Body of pancreas (tissue), 4 donors: ENCODE data around the gene CCDC81. TPM values are rescaled to one million over a fixed set of nuclear protein-coding genes. Genes with fewer than 3 reads are reported as not detected.
"Not testable (repeated sequence)": the region's sequence is repeated elsewhere in the genome, so short reads cannot be mapped to it uniquely, and the experiment has no call there.

Source experiments
- ATAC-seq: fragments of 150-250 bp; one replicate; pipeline ENCODE4 v1.9.1; 2016
- DNase-seq, 4 donors: peaks; one replicate each; pipeline ENCODE4 v3.0.0-alpha.2; 2019
- H3K27ac ChIP-seq, 4 donors: fragments of 200-600 bp; sonication (generic); 1 replicate in 3 of 4; 2 replicates in 1 of 4; pipeline versions ENCODE4 v1.5.1 to v1.6.1; 2016 to 2019; ENCODE audit warnings: mild to moderate bottlenecking in 1 of 4, mixed read lengths in 1 of 4, moderate library complexity in 1 of 4
- H3K27me3 ChIP-seq, 2 donors: fragments of 200-600 bp; sonication (generic); one replicate each; pipeline ENCODE4 v1.6.0; 2016; ENCODE audit warnings: mild to moderate bottlenecking in 1 of 2
- H3K36me3 ChIP-seq, 2 donors: fragments of 200-600 bp; sonication (generic); replicated peaks in 1 of 2; 2 replicates each; pipeline ENCODE4 v1.5.1; 2016; ENCODE audit warnings: low read depth in 2 of 2; ENCODE audit not compliant: insufficient read depth in 1 of 2
- H3K4me1 ChIP-seq: fragments of 200-600 bp; sonication (generic); one replicate; pipeline ENCODE4 v1.6.0; 2016
- H3K4me3 ChIP-seq, 2 donors: fragments of 200-600 bp; sonication (generic); 1 replicate in 1 of 2; 2 replicates in 1 of 2; pipeline ENCODE4 v1.5.1; 2016 to 2019
- H3K9me3 ChIP-seq, 3 donors: fragments of 200-600 bp; sonication (generic); 1 replicate in 2 of 3; 2 replicates in 1 of 3; pipeline ENCODE4 v1.5.1; 2016
- POLR2A ChIP-seq, 3 donors: fragments of 450-650 bp; IDR thresholded peaks; one replicate each; pipeline ENCODE4 v1.6.1; 2016; ENCODE audit warnings: antibody characterized with exemption in 3 of 3, mild to moderate bottlenecking in 2 of 3
- WGBS, 2 donors: methylation state at CpG; one replicate each; pipeline ENCODE4 v1.1.5; 2017; 5-methylcytosine and 5-hydroxymethylcytosine counted together
- intact Hi-C: fragments of 100-400 bp; cut with DNase I; formaldehyde crosslinking; loops from one replicate; pipeline ENCODE4 v1.15.1; 2023
- total RNA-seq, 2 donors: library from RNA; depleted of rRNA; stranded (reverse); fragments of >200 nt; gene quantifications; one replicate each; pipeline ENCODE4 v1.1.0, GENCODE V29; 2016
- TF ChIP-seq, protein P1 (sequence below), 7 experiments: fragments of 450-650 bp in 4 of 7; fragments of 200-600 bp in 3 of 7; sonication (generic) in 3 of 7; IDR thresholded peaks; one replicate each; pipeline ENCODE4 v1.5.1; 2016 to 2019; ENCODE audit warnings: antibody characterized with exemption in 7 of 7

CCDC81 gene
- total RNA-seq, 2 donors from 2014 or later: 0.52 TPM; not detected in 1

DNA sequence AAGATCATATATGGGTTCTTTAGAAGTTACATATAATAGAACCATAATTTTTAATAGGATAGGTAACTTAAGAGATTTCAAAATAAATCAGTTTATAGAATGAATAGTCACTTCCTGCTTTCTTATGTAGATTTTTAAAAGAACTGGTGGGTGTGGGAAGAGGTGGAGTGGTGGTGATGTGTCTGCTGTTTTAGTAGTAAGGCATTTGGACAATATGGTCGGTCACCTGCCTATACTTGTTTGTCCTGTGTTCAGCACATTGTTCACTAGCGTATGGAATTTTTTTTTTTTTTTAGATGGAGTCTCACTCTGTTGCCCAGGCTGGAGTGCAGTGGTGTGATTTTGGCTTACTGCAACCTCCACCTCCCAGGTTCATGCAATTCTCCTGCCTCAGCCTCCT lies 39.3 kb downstream of the CCDC81 start:
- WGBS, 2 donors: 86 to 95% methylated on average over 2 of the region's 2 CpGs
- no peak overlapping the region for H3K27ac ChIP-seq
- intact Hi-C loops: no loop called here
- no peaks in the 10 kb centered on the region for H3K36me3 ChIP-seq
- H3K9me3 ChIP-seq: no peaks in the 10 kb centered on the region
- no peaks in the 10 kb centered on the region for H3K27me3 ChIP-seq
- ATAC-seq: no peak
- H3K4me3 ChIP-seq: no peak overlapping the region
- no peaks in the 10 kb centered on the region for H3K4me1 ChIP-seq
- no peak for DNase-seq
- no peak for TF ChIP-seq POLR2A (IDR thresholded peaks at IDR 0.05)
- TF ChIP-seq, protein P1, sequence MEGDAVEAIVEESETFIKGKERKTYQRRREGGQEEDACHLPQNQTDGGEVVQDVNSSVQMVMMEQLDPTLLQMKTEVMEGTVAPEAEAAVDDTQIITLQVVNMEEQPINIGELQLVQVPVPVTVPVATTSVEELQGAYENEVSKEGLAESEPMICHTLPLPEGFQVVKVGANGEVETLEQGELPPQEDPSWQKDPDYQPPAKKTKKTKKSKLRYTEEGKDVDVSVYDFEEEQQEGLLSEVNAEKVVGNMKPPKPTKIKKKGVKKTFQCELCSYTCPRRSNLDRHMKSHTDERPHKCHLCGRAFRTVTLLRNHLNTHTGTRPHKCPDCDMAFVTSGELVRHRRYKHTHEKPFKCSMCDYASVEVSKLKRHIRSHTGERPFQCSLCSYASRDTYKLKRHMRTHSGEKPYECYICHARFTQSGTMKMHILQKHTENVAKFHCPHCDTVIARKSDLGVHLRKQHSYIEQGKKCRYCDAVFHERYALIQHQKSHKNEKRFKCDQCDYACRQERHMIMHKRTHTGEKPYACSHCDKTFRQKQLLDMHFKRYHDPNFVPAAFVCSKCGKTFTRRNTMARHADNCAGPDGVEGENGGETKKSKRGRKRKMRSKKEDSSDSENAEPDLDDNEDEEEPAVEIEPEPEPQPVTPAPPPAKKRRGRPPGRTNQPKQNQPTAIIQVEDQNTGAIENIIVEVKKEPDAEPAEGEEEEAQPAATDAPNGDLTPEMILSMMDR (IDR thresholded peaks at IDR 0.05): no peak

DNA sequence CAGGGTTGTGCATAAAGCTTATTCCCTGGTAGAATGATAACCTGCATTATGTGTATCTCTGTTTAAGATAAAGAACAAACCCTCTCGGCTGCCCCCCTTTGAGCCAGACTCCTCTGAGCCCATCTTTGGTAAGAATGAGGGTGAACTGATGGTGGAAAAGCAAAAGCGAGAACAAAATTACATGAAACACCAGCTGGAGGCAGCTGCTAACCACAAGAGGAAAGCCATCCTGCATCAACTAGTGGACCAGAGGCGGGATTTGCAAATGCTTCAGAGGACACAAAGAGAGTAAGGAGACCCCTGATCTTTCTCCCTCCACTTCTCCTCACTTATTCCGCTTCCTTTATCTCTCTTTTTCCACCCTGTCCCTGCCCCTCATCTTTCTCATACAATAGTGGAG lies 40.3 kb downstream of the CCDC81 start:
- no peak for TF ChIP-seq POLR2A (IDR thresholded peaks at IDR 0.05)
- TF ChIP-seq, protein P1 (IDR thresholded peaks at IDR 0.05): no peak
- ATAC-seq: no peak
- H3K4me1 ChIP-seq: no peaks in the 10 kb centered on the region
- no peaks in the 10 kb centered on the region for H3K36me3 ChIP-seq
- no peak overlapping the region for H3K27ac ChIP-seq
- no peaks in the 10 kb centered on the region for H3K9me3 ChIP-seq
- intact Hi-C loops: no loop called here
- no peak for DNase-seq
- 75 to 85% methylated on average over 4 of the region's 4 CpGs for WGBS, 2 donors
- H3K27me3 ChIP-seq: no peaks in the 10 kb centered on the region
- no peak overlapping the region for H3K4me3 ChIP-seq

DNA sequence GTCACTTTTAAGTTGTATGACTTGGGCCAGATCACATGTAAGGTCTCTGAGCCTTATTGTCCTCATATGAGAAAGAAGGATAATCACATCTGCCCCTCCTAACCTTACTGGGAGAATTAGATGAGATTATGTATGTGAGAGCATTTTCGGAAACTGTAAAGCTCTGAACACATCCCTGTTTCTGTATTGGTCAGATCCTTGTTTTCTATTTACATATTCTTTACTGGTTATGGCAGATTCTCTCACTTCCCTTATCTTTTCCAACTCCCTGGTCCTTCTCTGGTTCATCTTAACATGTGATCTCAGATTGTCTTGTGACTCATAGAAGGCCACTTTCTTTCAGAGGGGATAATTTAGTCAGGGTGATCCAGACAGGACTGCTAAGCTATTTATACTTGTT lies 41.8 kb downstream of the CCDC81 start:
- Histone ChIP-seq H3K36me3 (no peaks in the 10 kb centered on the region), H3K27ac (no peak overlapping the region), H3K9me3 (no peaks in the 10 kb centered on the region), H3K4me3 (no peak overlapping the region), H3K27me3 (no peaks in the 10 kb centered on the region), H3K4me1 (no peaks in the 10 kb centered on the region)
- 83% methylated on average over 1 of the region's 1 CpG for WGBS, 2 donors
- ATAC-seq (no peak), DNase-seq (no peak)
- intact Hi-C loops: no loop called here
- no peak for TF ChIP-seq POLR2A (IDR thresholded peaks at IDR 0.05)
- TF ChIP-seq, protein P1 (IDR thresholded peaks at IDR 0.05): no peak

DNA sequence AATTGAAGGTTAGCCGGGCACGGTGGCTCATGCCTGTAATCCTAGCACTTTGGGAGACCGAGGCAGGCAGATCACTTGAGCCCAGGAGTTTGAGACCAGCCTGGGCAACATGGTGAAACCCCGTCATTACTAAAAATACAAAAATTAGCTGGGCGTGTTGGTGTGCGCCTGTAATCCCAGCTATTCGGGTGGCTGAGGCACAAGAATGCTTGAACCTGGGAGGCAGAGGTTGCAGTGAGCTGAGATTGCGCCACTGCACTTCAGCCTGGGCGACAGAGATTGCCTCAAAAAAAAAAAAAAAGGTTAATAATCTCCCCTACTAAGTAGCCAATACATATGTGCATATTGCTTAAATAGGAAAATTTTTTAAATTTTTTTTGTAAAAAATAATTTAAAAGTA lies 42.3 kb downstream of the CCDC81 start:
- H3K9me3 ChIP-seq, H3K4me3 ChIP-seq, intact Hi-C loops, H3K27me3 ChIP-seq, H3K4me1 ChIP-seq, ATAC-seq, DNase-seq, H3K27ac ChIP-seq, H3K36me3 ChIP-seq: not testable (repeated sequence)
- WGBS, 2 donors: 89 to 92% methylated on average over 9 of the region's 9 CpGs

DNA sequence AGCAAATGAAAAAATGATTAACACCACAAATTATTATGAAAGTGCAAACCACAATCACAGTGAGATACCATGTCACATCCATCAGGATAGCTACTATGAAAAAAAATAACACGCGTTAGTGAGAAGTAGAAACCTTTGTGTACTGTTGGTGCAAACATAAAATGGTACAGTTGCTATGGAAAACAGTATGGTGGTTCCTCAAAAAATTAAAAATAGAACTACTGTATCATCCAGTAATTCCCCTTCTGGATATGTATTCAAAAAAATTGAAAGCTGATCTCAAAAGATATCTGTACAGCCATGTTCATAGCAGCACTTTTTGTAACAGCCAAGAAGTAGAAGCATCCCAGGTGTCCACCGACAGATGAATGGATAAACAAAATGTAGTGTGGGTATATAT lies 43.4 kb downstream of the CCDC81 start:
- no peaks in the 10 kb centered on the region for H3K9me3 ChIP-seq
- 83 to 85% methylated on average over 3 of the region's 3 CpGs for WGBS, 2 donors
- DNase-seq (no peak), ATAC-seq (no peak)
- intact Hi-C loops: no loop called here
- H3K36me3 ChIP-seq: no peaks in the 10 kb centered on the region
- H3K27me3 ChIP-seq: no peaks in the 10 kb centered on the region
- H3K27ac ChIP-seq: no peak overlapping the region
- TF ChIP-seq, protein P1 (IDR thresholded peaks at IDR 0.05): no peak
- TF ChIP-seq POLR2A (IDR thresholded peaks at IDR 0.05): no peak
- no peak overlapping the region for H3K4me3 ChIP-seq
- no peaks in the 10 kb centered on the region for H3K4me1 ChIP-seq
